Measurements from ENCODE around the gene NBL1. TPM values are rescaled to one million over a fixed set of nuclear protein-coding genes. Genes with fewer than 3 reads are reported as not detected.
A peak's percentile ranks its signal among the peaks of the same experiment; 100 is the strongest.

The NBL1 gene, protein sequence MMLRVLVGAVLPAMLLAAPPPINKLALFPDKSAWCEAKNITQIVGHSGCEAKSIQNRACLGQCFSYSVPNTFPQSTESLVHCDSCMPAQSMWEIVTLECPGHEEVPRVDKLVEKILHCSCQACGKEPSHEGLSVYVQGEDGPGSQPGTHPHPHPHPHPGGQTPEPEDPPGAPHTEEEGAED
- total RNA-seq = 55.0 TPM
- long read RNA-seq, transcript NBL1-202 (4 exons, 2,172 nt) = major isoform, 66 of 76 reads
- long read RNA-seq, partial matches to known transcripts = 0 of 76 reads
- long read RNA-seq, other reads (novel, unspliced or antisense) = 9 of 76 reads

GRCh38 chr1:19643602-19644394 lies at the start of gene NBL1:
Gene NBL1 (plus strand): TSS chr1:19644311. CDS start chr1:19655031, 10,720 bp downstream.
- DNase-seq (ENCODE audit: missing footprints) = peak; percentile 80
- peak; percentile 86 for ATAC-seq
- intact Hi-C loops (cut with DNase I) = loop anchor here (2.0 kb wide), 1 partner anchor 47 kb away; a partner anchor contains a TSS

- ATAC-seq = peak; percentile 47
- intact Hi-C loops (cut with DNase I) = loop anchor here (2.0 kb wide), 2 partner anchors 49 to 109 kb away; partner anchors contain the start of gene NBL1
- DNase-seq (ENCODE audit: missing footprints) = no peak
Observed at GRCh38 chr1:19596065-19596713, 47.9 kb upstream of the NBL1 start.

GRCh38 chr1:19596714-19597495 lies 47.2 kb upstream of the NBL1 start:
- DNase-seq (ENCODE audit: missing footprints) = peak; percentile 96
- peak; percentile 93 for ATAC-seq
- intact Hi-C loops (cut with DNase I) = loop anchor here (2.0 kb wide), 2 partner anchors 48 to 110 kb away; partner anchors contain the start of gene NBL1

DNA sequence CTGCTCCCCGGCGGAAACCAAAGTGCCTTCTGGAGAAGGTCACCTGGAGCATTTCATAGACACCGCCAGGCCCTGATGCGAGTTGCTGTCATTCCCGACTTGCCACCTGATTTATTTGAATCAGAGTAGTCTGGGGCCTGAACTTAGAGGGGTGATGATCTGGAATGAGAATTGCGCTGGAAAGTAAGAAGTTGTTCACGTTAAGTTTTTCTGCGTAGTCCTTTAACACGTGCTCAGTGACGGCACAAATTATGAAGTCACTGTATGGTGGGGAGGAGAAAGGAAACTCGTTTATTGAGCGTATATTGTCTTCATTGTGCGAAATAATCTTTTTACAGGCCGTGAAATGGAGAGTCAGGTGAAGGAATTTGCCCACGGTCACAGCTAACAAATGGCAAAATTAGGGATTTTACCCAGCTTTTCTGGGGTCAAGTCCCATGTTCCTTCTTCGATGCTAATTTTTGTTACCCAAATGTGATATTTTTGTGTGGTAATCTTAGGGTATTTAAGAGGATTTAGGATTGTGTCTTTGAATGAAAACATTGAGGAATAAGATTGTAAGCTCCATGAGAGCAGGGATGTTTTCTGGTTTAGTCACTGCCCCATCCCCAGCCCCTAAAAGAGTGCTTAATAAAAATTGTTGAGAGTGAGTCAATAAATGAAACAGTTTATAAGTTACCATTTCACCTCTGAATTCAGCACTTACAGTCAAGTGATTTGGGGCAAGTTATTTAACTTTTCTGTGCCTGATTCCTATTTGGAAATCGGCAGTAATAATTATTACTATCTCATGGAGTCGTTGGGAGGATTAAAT lies 46.4 kb upstream of the NBL1 start:
- no peak for DNase-seq (ENCODE audit: missing footprints)
- intact Hi-C loops (cut with DNase I) = loop anchor here (2.0 kb wide), 2 partner anchors 47 to 111 kb away; partner anchors contain the start of gene NBL1
- ATAC-seq = no peak

DNA sequence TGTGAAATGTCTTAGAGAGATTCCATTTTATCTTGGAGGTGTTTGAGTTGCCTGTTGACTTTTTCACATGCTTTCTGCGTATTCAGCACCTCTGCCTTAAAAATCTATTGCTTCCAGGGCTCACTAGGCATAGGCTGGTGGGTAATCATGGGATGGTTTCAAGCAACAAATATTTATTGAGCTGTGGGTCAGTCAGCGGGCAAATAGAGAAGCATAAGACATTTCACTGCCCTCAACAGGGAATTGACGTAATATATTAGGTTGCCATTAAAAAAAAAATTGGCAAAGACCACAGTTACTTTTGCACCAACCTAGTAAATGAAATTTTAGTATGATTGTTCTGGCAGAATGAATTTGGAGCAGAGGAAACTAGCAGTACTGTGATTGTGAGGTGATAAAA lies 44.3 kb upstream of the NBL1 start:
- DNase-seq (ENCODE audit: missing footprints) = no peak
- ATAC-seq = no peak
- intact Hi-C loops (cut with DNase I) = no loop called here

GRCh38 chr1:19602486-19602885 lies 41.6 kb upstream of the NBL1 start:
- ATAC-seq = no peak
- intact Hi-C loops (cut with DNase I) = no loop called here

GRCh38 chr1:19605967-19606366 lies 38.1 kb upstream of the NBL1 start:
- intact Hi-C loops (cut with DNase I) = no loop called here
- ATAC-seq = no peak
- no peak for DNase-seq (ENCODE audit: missing footprints)

More at GRCh38 chr1:19602486-19602885, 41.6 kb upstream of the NBL1 start:
- DNase-seq (ENCODE audit: missing footprints) = no peak

GRCh38 chr1:19606817-19607642 lies 37.1 kb upstream of the NBL1 start:
- intact Hi-C loops (cut with DNase I) = no loop called here
- ATAC-seq (no peak), DNase-seq (ENCODE audit: missing footprints) (no peak)

GRCh38 chr1:19608232-19608631 lies 35.9 kb upstream of the NBL1 start:
- ATAC-seq (no peak), DNase-seq (ENCODE audit: missing footprints) (peak; percentile 62)
- intact Hi-C loops (cut with DNase I) = no loop called here

DNA sequence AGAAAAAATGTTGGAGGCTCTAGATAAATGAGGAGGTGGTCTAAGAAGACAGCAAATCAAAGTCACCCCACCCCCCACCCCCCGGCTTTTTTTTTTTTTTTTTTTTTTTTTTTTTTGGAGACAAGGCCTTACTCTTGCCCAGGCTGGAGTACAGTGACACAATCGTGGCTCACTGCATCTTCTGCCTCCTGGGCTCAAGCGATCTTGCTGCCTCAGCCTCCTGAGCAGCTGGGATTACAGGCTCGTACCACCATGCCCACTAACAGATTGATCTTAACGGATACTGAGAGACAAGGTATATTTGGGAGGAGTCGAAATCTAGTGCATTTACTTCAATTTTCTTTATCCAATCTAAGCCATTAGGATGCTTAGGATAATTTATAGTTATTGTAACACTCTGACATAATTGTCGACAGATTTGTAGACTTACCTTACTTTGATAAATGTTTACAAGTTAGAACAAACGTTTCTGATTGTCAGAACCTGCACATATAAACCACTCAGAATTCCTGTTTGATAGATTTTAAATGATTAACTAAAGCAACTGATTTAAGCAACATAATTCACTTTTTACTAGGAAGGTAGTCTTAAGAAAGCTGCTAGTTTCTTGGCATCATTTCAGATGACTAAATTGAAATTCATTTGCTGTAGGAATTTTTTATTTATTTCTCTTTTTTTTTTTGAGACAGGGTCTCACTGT lies 33.7 kb upstream of the NBL1 start:
- intact Hi-C loops (cut with DNase I) = no loop called here
- no peak for DNase-seq (ENCODE audit: missing footprints)
- no peak for ATAC-seq

DNA sequence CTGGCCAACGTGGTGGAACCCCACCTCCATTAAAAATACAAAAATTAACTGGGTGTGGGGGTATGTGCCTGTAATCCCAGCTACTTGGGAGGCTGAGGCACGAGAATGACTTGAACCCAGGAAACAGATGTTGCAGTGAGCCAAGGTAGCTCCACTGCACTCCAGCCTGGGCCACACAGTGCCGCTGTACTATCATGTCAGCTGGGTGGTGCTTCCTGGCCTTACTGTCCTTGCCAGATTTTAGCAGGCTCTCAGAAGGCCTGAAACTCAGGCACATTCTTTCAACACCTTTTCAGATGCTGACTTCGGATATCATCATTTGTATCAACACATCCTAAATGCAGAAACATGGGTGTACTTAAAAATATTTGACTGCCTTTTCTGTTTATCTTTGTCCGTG lies 31.6 kb upstream of the NBL1 start:
- intact Hi-C loops (cut with DNase I) = no loop called here
- DNase-seq (ENCODE audit: missing footprints) (no peak), ATAC-seq (peak; percentile 62)

DNA sequence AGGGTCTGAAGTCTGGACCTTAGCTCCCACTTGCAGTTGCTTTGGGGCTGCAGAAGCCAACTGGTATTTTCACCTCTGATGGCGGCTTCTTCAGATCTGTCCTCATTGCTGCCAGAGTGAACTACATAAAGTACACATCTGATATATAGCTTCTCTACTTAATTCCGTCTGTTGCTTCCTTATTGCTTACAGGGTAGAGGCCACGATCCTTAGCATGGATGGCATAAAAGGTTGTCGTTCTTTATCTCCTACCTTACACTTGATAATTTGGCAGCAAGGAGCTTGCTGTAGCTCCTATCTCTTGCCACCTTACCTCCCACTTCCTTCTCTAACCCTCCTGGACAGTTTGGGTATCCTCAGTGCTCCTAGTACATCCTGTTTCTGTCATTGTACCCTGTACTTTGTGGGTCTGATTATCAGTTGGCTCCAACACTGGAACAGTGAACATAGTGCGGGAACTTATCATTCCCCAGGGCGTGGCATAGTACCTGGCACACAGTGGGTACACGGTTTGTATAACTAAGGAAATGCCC lies 30.9 kb upstream of the NBL1 start:
- intact Hi-C loops (cut with DNase I) = no loop called here
- DNase-seq (ENCODE audit: missing footprints) = no peak
- peak; percentile 87 for ATAC-seq

- DNase-seq (ENCODE audit: missing footprints) = no peak
- no peak for ATAC-seq
- intact Hi-C loops (cut with DNase I) = no loop called here
Observed at GRCh38 chr1:19615438-19615837, 28.7 kb upstream of the NBL1 start.

GRCh38 chr1:19616489-19616888 lies 27.6 kb upstream of the NBL1 start:
- DNase-seq (ENCODE audit: missing footprints) = no peak
- intact Hi-C loops (cut with DNase I) = no loop called here
- ATAC-seq = no peak

- DNase-seq (ENCODE audit: missing footprints) = no peak
- intact Hi-C loops (cut with DNase I) = no loop called here
- no peak for ATAC-seq
Observed at GRCh38 chr1:19617376-19617775, 26.7 kb upstream of the NBL1 start.

- DNase-seq (ENCODE audit: missing footprints) (no peak), ATAC-seq (no peak)
- intact Hi-C loops (cut with DNase I) = no loop called here
Observed at GRCh38 chr1:19618428-19618827, 25.7 kb upstream of the NBL1 start.
